HepG2 (cell line): ENCODE results near the gene TDP2. TPM values are rescaled to one million over a fixed set of nuclear protein-coding genes. Genes with fewer than 3 reads are reported as not detected.

ENCODE experiments used
- ARNT2 ChIP-seq: sonication (generic); formaldehyde crosslinking; IDR thresholded peaks from 2 replicates; pipeline ENCODE4 v1.8.0; 2022; ENCODE audit warnings: mild to moderate bottlenecking, low read depth, missing genetic modification reagents, moderate library complexity
- CC2D1A ChIP-seq: sonication (generic); formaldehyde crosslinking; IDR thresholded peaks from 2 replicates; pipeline ENCODE4 v1.8.1; 2023; ENCODE audit warnings: mild to moderate bottlenecking, missing genetic modification reagents
- LCORL ChIP-seq, 2 experiments: fragments of 450-650 bp in 1 of 2; sonication (generic) in 1 of 2; formaldehyde crosslinking in 1 of 2; IDR thresholded peaks; 2 replicates each; pipeline versions ENCODE4 v1.5.0 to v1.6.1; 2017 to 2020; ENCODE audit warnings: antibody characterized with exemption in 1 of 2, missing genetic modification reagents in 1 of 2
- MED8 ChIP-seq: sonication (generic); formaldehyde crosslinking; IDR thresholded peaks from 2 replicates; pipeline ENCODE4 v1.8.1; 2023; ENCODE audit warnings: mild to moderate bottlenecking, missing genetic modification reagents; ENCODE audit not compliant: insufficient replicate concordance
- MNT ChIP-seq: fragments of 450-650 bp; IDR thresholded peaks from 2 replicates; pipeline ENCODE4 v1.6.1; 2016
- NBN ChIP-seq: fragments of 450-650 bp; conservative IDR thresholded peaks from 2 replicates; pipeline ENCODE4 v1.6.1; 2017
- NFAT5 ChIP-seq: sonication (generic); formaldehyde crosslinking; IDR thresholded peaks from 2 replicates; pipeline ENCODE4 v1.4.0; 2020; ENCODE audit warnings: missing genetic modification reagents
- NR1H2 ChIP-seq: sonication (generic); formaldehyde crosslinking; IDR thresholded peaks from 2 replicates; pipeline ENCODE4 v1.8.1; 2022; ENCODE audit warnings: low read depth, missing genetic modification reagents, borderline replicate concordance
- ONECUT2 ChIP-seq: sonication (generic); formaldehyde crosslinking; IDR thresholded peaks from 2 replicates; pipeline ENCODE4 v1.4.0; 2020; ENCODE audit warnings: missing genetic modification reagents
- PRDM4 ChIP-seq: sonication (generic); formaldehyde crosslinking; IDR thresholded peaks from 2 replicates; pipeline ENCODE4 v1.9.0; 2021; ENCODE audit warnings: missing genetic modification reagents, borderline replicate concordance
- TFE3 ChIP-seq: IDR thresholded peaks from 2 replicates; pipeline ENCODE4 v1.6.1; 2016
- TOE1 ChIP-seq: sonication (generic); formaldehyde crosslinking; IDR thresholded peaks from 2 replicates; pipeline ENCODE4 v1.4.0; 2020; ENCODE audit warnings: mild to moderate bottlenecking, missing genetic modification reagents
- ZFP1 ChIP-seq: IDR thresholded peaks from 2 replicates; pipeline ENCODE4 v1.6.1; 2016
- ZFY ChIP-seq: sonication (generic); formaldehyde crosslinking; IDR thresholded peaks from 2 replicates; pipeline ENCODE4 v1.4.0; 2020; ENCODE audit warnings: missing genetic modification reagents
- ZMYM4 ChIP-seq: sonication (generic); formaldehyde crosslinking; IDR thresholded peaks from 2 replicates; pipeline ENCODE4 v1.8.1; 2023; ENCODE audit warnings: mild to moderate bottlenecking, missing genetic modification reagents
- ZNF331 ChIP-seq: sonication (generic); formaldehyde crosslinking; IDR thresholded peaks from 2 replicates; pipeline ENCODE4 v1.4.0; 2020; ENCODE audit warnings: missing genetic modification reagents
- ZNF761 ChIP-seq: sonication (generic); formaldehyde crosslinking; conservative IDR thresholded peaks from 2 replicates; pipeline ENCODE4 v1.4.0; 2020; ENCODE audit warnings: mild to moderate bottlenecking, missing genetic modification reagents
- ZNF766 ChIP-seq: sonication (generic); formaldehyde crosslinking; IDR thresholded peaks from 2 replicates; pipeline ENCODE4 v1.5.0; 2020; ENCODE audit warnings: missing genetic modification reagents, borderline replicate concordance
- polyA plus RNA-seq, 8 experiments: library from polyadenylated mRNA; depleted of rRNA in 3 of 8; stranded (reverse) in 7 of 8; unstranded in 1 of 8; fragments of >200 nt; fragmentation: Illumina TruSeq in 4 of 8; extraction: Trizol in 4 of 8; gene quantifications; 2 replicates each; pipeline versions ENCODE4 v1.2.1 to v1.2.3, GENCODE V29; 2011 to 2016; ENCODE audit warnings: low read depth in 4 of 8, missing spikeins in 1 of 8, mixed read lengths in 1 of 8; ENCODE audit not compliant: insufficient read depth in 1 of 8
- total RNA-seq, 5 experiments: library from RNA; depleted of rRNA; stranded (reverse); fragments of >200 nt; fragmentation: Illumina TruSeq; extraction: Trizol; gene quantifications; 2 replicates each; pipeline ENCODE4 v1.2.3, GENCODE V29; 2016; ENCODE audit warnings: low read depth in 1 of 5

TDP2 gene
- total and polyA plus RNA-seq, 2 of the 13 experiments (the other 11 are each of a cell fraction or from before 2014, with no cell fraction given): 30.5 to 42.6 TPM

- TF ChIP-seq MNT (0 out of 2 replicates have a peak, but pooled peaks have one; percentile 26), ONECUT2 (CRISPR knock-in tag) (no peak), MED8 (CRISPR knock-in tag) (peak; percentile 75), NBN (no peak), ZFP1 (CRISPR knock-in tag) (peak; percentile 94; the same call in 1 of the 2 replicates), TOE1 (CRISPR knock-in tag) (peak; percentile 76; the same call in 1 of the 2 replicates), ARNT2 (peak; percentile 90), ZMYM4 (peak; percentile 99), NFAT5 (CRISPR knock-in tag) (no peak; the same call in 1 of the 2 replicates), ZNF331 (CRISPR knock-in tag) (peak; percentile 92), ZFY (CRISPR knock-in tag) (peak; percentile 82), TFE3 (peak; percentile 74), CC2D1A (CRISPR knock-in tag) (no peak), NR1H2 (CRISPR knock-in tag) (no peak), ZNF766 (CRISPR knock-in tag) (peak; percentile 41; the same call in 1 of the 2 replicates), PRDM4 (CRISPR knock-in tag) (no peak; the same call in 1 of the 2 replicates), LCORL (IDR thresholded peaks at IDR 0.05) (peak; percentile 79), LCORL (CRISPR knock-in tag; IDR thresholded peaks at IDR 0.05) (peak; percentile 63), ZNF761 (CRISPR knock-in tag) (no peak; the same call in 1 of the 2 replicates)
Measured at GRCh38 chr6:24666641-24667377, at the start of gene TDP2, which contains the start of gene ACOT13 (continued).
